Karpas-422 (cell line): ENCODE results near the gene ST14. TPM values are rescaled to one million over a fixed set of nuclear protein-coding genes. Genes with fewer than 3 reads are reported as not detected.
A peak's percentile ranks its signal among the peaks of the same experiment; 100 is the strongest.
"Not testable (repeated sequence)": the region's sequence is repeated elsewhere in the genome, so short reads cannot be mapped to it uniquely, and the experiment has no call there.

ENCODE experiments used
- DNase-seq: peaks from one replicate; pipeline ENCODE4 v3.0.0-alpha.2; 2015
- H2AFZ ChIP-seq: fragments of 200-600 bp; sonication (generic); 2 replicates; pipeline ENCODE4 v1.6.1; 2014; ENCODE audit warnings: antibody characterized with exemption, low read length, mixed read lengths
- H3K27ac ChIP-seq: fragments of 200-600 bp; sonication (generic); 2 replicates; pipeline ENCODE4 v1.5.1; 2014; ENCODE audit warnings: mild to moderate bottlenecking, low read length, moderate library complexity
- H3K27me3 ChIP-seq: fragments of 200-600 bp; sonication (generic); 2 replicates; pipeline ENCODE4 v1.6.1; 2014; ENCODE audit warnings: low read length, mixed read lengths
- H3K36me3 ChIP-seq: fragments of 200-600 bp; sonication (generic); 2 replicates; pipeline ENCODE4 v1.6.1; 2014; ENCODE audit warnings: low read length, mixed read lengths; ENCODE audit not compliant: insufficient read depth
- H3K4me1 ChIP-seq: fragments of 200-600 bp; sonication (generic); 2 replicates; pipeline ENCODE4 v1.6.1; 2014; ENCODE audit warnings: mild to moderate bottlenecking, low read length, mixed read lengths
- H3K4me2 ChIP-seq: fragments of 200-600 bp; sonication (generic); 2 replicates; pipeline ENCODE4 v1.6.1; 2014; ENCODE audit warnings: low read length, low read depth, mild to moderate bottlenecking; ENCODE audit not compliant: poor library complexity, severe bottlenecking
- H3K4me3 ChIP-seq: fragments of 200-600 bp; sonication (generic); 2 replicates; pipeline ENCODE4 v1.5.1; 2014; ENCODE audit warnings: mild to moderate bottlenecking, antibody characterized with exemption, low read length, mixed read lengths
- H3K79me2 ChIP-seq: fragments of 200-600 bp; sonication (generic); 2 replicates; pipeline ENCODE4 v1.6.1; 2014; ENCODE audit warnings: mild to moderate bottlenecking, low read length, mixed read lengths
- H3K9ac ChIP-seq: fragments of 200-600 bp; sonication (generic); 2 replicates; pipeline ENCODE4 v1.6.0; 2014; ENCODE audit warnings: low read length
- H3K9me2 ChIP-seq: fragments of 200-600 bp; sonication (generic), shearing (Covaris generic); replicated peaks from 2 replicates; pipeline ENCODE4 v1.6.0; 2014; ENCODE audit warnings: mild to moderate bottlenecking, low read length, moderate library complexity; ENCODE audit not compliant: insufficient read depth
- H3K9me3 ChIP-seq: fragments of 300-700, 200-600 bp; sonication (generic); 2 replicates; pipeline ENCODE4 v1.6.1; 2014; ENCODE audit warnings: low read length, mixed read lengths
- H4K20me1 ChIP-seq: fragments of 200-600 bp; sonication (generic); 2 replicates; pipeline ENCODE4 v1.6.1; 2014; ENCODE audit warnings: mild to moderate bottlenecking, antibody characterized with exemption, low read length, low read depth; ENCODE audit not compliant: insufficient read depth
- total RNA-seq: library from RNA; depleted of rRNA; stranded (reverse); fragments of >200 nt; shearing (Covaris generic); gene quantifications from 2 replicates; pipeline ENCODE4 v1.2.3, GENCODE V29; 2014; ENCODE audit warnings: low replicate concordance

Gene ST14
- total RNA-seq, 1 experiment from 2014 or later: 0.30 TPM

DNA sequence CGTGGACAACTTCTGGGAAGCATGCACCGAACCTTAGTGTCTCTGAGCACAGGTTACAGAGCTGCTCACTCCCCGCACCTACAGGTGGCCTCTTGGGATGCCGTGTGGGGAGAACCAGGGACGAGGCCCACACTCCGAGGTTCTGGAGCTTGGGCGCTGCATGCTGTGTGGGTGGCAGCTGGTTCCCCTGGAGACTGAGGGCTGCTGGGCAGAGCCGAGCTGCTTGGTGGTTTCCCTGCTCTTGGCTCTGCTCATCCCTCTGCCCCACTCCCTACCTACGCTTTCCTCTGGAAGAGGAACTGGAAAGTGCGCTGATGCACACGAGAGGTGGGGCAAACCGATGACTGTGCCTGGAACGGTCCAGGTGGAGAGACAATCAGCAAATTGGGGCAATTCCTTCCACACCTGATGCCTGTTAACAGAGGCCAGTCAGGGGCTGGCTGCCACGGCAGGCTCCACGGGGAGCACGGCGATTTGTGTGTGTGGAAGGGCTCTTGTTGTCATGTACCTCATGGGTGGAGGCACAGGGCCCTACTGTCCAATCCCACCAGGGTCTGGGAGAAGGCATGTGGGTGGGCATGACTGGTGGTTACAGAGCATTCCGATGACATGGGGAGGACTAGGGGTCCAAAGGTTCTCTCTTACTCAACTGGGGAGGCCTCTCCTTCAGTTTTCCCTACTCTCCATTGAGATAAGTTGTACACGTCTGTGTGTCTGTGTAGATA is 60.9 kb downstream of the ST14 start:
- peaks cover 3% of the 10 kb centered on the region; the same call in 1 of the 2 replicates for H3K4me1 ChIP-seq
- no peak overlapping the region for H2AFZ ChIP-seq
- H3K36me3 ChIP-seq: no peaks in the 10 kb centered on the region
- DNase-seq: no peak
- H3K9ac ChIP-seq: no peak overlapping the region
- H3K9me2 ChIP-seq: no peaks in the 10 kb centered on the region
- no peaks in the 10 kb centered on the region for H4K20me1 ChIP-seq
- H3K4me2 ChIP-seq: no peak overlapping the region
- H3K9me3 ChIP-seq: no peaks in the 10 kb centered on the region
- H3K4me3 ChIP-seq: no peak overlapping the region
- no peaks in the 10 kb centered on the region for H3K27me3 ChIP-seq
- H3K79me2 ChIP-seq: no peaks in the 10 kb centered on the region
- no peak overlapping the region for H3K27ac ChIP-seq

DNA sequence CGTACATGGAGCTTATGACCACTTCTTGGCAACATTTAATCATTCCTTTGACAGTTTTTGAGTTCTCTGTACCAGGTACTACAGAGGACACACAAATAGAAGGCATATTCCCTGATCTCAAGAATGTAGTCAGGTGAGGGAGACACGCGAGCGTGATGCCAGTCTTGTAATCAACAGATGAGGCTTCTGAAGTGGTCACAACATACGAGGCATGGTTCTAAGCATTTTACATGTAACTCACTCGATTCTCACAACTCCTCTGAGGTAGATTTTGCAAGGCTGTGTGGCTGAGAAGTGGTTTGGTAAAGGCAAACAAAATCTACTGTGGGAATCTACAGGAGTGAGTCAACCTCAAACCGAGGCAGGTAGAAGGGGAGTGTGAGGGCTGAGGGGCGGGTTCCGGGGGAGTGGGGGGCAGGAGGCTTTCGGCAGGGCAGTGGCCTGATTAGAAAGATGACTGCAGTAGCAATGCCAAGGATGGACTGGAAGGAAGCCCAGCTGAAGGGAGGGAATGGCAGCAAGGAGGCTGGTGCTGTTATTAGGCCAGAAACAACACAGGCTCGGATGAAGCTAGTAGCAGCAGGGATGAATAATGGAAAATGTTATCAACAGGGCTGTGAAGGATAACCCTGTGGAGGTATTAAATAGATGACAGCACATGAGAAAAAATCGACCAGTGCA is 63.8 kb downstream of the ST14 start:
- no peak for DNase-seq
- Histone ChIP-seq H3K36me3 (no peaks in the 10 kb centered on the region), H2AFZ (no peak overlapping the region), H3K4me1 (peaks cover 31% of the 10 kb centered on the region), H3K9me3 (no peaks in the 10 kb centered on the region), H3K4me2 (no peak overlapping the region), H4K20me1 (no peaks in the 10 kb centered on the region), H3K79me2 (no peaks in the 10 kb centered on the region), H3K27ac (no peak overlapping the region), H3K9me2 (no peaks in the 10 kb centered on the region), H3K4me3 (no peak overlapping the region), H3K27me3 (no peaks in the 10 kb centered on the region), H3K9ac (no peak overlapping the region)

DNA sequence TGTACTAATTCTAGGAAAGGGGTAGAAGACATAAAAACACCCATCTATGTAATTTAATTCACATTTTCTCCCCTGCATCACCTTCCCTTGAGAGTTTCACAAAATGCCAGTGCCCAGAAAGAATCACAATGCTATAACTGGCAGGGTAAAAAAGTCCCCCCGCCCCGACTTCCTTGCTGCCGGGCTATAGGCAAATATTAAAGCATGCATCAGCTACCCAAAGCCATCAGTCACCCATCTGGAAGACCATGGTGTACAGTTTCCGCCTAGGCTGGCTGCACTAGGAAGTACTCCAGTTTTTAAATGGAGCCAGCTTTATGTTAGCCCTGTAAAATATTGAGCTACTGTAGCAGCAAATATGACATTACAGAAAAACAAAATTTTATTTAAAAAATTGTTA is 67.8 kb downstream of the ST14 start:
- H3K27me3 ChIP-seq: no peaks in the 10 kb centered on the region
- no peaks in the 10 kb centered on the region for H3K36me3 ChIP-seq
- H3K4me2 ChIP-seq: peak overlapping the region; percentile 57
- no peak overlapping the region for H3K9ac ChIP-seq
- H3K27ac ChIP-seq: peak overlapping the region; percentile 68
- H3K9me2 ChIP-seq: no peaks in the 10 kb centered on the region
- H4K20me1 ChIP-seq: no peaks in the 10 kb centered on the region
- no peaks in the 10 kb centered on the region for H3K79me2 ChIP-seq
- DNase-seq: peak; percentile 81
- no peak overlapping the region for H2AFZ ChIP-seq
- peaks cover 51% of the 10 kb centered on the region for H3K4me1 ChIP-seq
- H3K9me3 ChIP-seq: no peaks in the 10 kb centered on the region
- no peak overlapping the region for H3K4me3 ChIP-seq

DNA sequence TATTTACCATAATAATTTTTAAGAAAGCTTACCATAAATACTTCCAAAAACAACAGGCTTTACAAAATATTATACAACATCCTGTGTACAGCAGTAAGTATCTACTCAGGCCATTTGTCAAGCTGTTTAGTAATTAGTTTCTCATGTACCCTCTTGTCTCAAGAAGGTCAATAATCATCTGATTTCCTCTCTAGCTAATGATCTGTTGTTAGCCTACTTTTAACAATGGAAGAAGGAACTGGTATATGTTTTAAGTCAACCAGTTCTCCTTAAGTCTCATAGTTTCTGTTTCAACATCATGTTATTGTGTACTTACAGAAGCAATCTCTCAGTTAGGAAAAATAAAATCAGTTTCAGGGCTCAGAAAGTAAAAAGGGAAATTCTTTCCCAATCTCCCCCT is 73.9 kb downstream of the ST14 start:
- not testable (repeated sequence) for H4K20me1 ChIP-seq, H3K9me3 ChIP-seq, H3K27ac ChIP-seq, H2AFZ ChIP-seq, H3K79me2 ChIP-seq, H3K4me2 ChIP-seq, H3K9ac ChIP-seq, DNase-seq, H3K9me2 ChIP-seq, H3K27me3 ChIP-seq, H3K36me3 ChIP-seq, H3K4me3 ChIP-seq
- H3K4me1 ChIP-seq: peaks cover 54% of the 10 kb centered on the region

GRCh38 chr11:130233888-130234287 is 74.3 kb downstream of the ST14 start:
- peak overlapping the region; percentile 58 for H3K4me2 ChIP-seq
- not testable (repeated sequence) for DNase-seq, H2AFZ ChIP-seq, H3K4me3 ChIP-seq, H3K9me3 ChIP-seq, H3K9ac ChIP-seq, H3K79me2 ChIP-seq, H3K36me3 ChIP-seq, H4K20me1 ChIP-seq, H3K9me2 ChIP-seq, H3K27me3 ChIP-seq
- peak overlapping the region; percentile 65 for H3K27ac ChIP-seq
- H3K4me1 ChIP-seq: peaks cover 54% of the 10 kb centered on the region

GRCh38 chr11:130234315-130234714 is 74.7 kb downstream of the ST14 start:
- Histone ChIP-seq H3K27me3 (no peaks in the 10 kb centered on the region), H3K9ac (no peak overlapping the region; the same call in 1 of the 2 replicates), H3K4me3 (no peak overlapping the region), H3K4me1 (peaks cover 54% of the 10 kb centered on the region), H3K9me3 (no peaks in the 10 kb centered on the region), H3K4me2 (peak overlapping the region; percentile 58), H3K9me2 (no peaks in the 10 kb centered on the region), H2AFZ (no peak overlapping the region), H3K36me3 (no peaks in the 10 kb centered on the region), H4K20me1 (no peaks in the 10 kb centered on the region), H3K27ac (peak overlapping the region; percentile 65), H3K79me2 (peaks cover under 1% of the 10 kb centered on the region; the same call in 1 of the 2 replicates)
- DNase-seq: no peak

GRCh38 chr11:130237282-130238006 is 77.9 kb downstream of the ST14 start:
- Histone ChIP-seq H3K4me1 (peaks cover 52% of the 10 kb centered on the region), H3K9ac (peak overlapping the region; percentile 34; the same call in 1 of the 2 replicates), H3K79me2 (peaks cover 23% of the 10 kb centered on the region), H3K27me3 (no peaks in the 10 kb centered on the region), H3K4me2 (peak overlapping the region; percentile 59), H2AFZ (no peak overlapping the region), H3K27ac (peak overlapping the region; percentile 80), H4K20me1 (no peaks in the 10 kb centered on the region), H3K4me3 (0 out of 2 replicates have a peak overlapping the region, but pooled peaks have one; percentile 0), H3K9me3 (no peaks in the 10 kb centered on the region), H3K36me3 (no peaks in the 10 kb centered on the region), H3K9me2 (no peaks in the 10 kb centered on the region)
- DNase-seq: no peak

- Histone ChIP-seq H3K27me3 (no peaks in the 10 kb centered on the region), H3K4me3 (no peak overlapping the region), H3K4me1 (peaks cover 58% of the 10 kb centered on the region), H3K27ac (peak overlapping the region; percentile 53), H3K79me2 (peaks cover 58% of the 10 kb centered on the region), H3K9me2 (no peaks in the 10 kb centered on the region), H2AFZ (no peak overlapping the region), H4K20me1 (no peaks in the 10 kb centered on the region), H3K9me3 (no peaks in the 10 kb centered on the region), H3K36me3 (no peaks in the 10 kb centered on the region), H3K4me2 (no peak overlapping the region), H3K9ac (no peak overlapping the region)
- DNase-seq: no peak
Measured at GRCh38 chr11:130241713-130242112, 82.1 kb downstream of the ST14 start.
